T-cell (primary cell): Measurements from ENCODE around the gene ADARB2. TPM values are rescaled to one million over a fixed set of nuclear protein-coding genes. Genes with fewer than 3 reads are reported as not detected.

ENCODE experiments used
- ATAC-seq, 4 experiments: fragments of 200-7000 bp in 3 of 4; fragments of 150-1000 bp in 1 of 4; cut with Tn5 transposase; replicated peaks in 1 of 4; 1 replicate in 3 of 4; 2 replicates in 1 of 4; pipeline ENCODE4 v1.10.0; 2021; ENCODE audit warnings: moderate library complexity in 3 of 4, mild to moderate bottlenecking in 2 of 4, moderate number of reproducible peaks in 1 of 4
- CTCF ChIA-PET, 2 donors: fragments of 300-600 bp; sonication (Branson Sonifier 250); formaldehyde crosslinking; loops; one replicate each; lab custom pipeline; 2022; ENCODE audit warnings: antibody characterized with exemption in 2 of 2; lab: Charles Lee
- POLR2A ChIA-PET, 2 donors: fragments of 300-600 bp; sonication (Branson Sonifier 250); formaldehyde crosslinking; loops; one replicate each; lab custom pipeline; 2022; ENCODE audit warnings: antibody characterized with exemption in 2 of 2; lab: Charles Lee
- DNase-seq, 35 experiments: peaks; one replicate each; pipeline versions ENCODE4 v3.0.0 to v3.0.0-alpha.2; 2013 to 2023
- H3K27ac ChIP-seq: one replicate; pipeline ENCODE4 v1.5.1; 2013; ENCODE audit warnings: low read length
- H3K27me3 ChIP-seq, 2 experiments: replicated peaks in 1 of 2; 1 replicate in 1 of 2; 2 replicates in 1 of 2; pipeline versions ENCODE4 v1.6.1 to v1.7.0; 2013; ENCODE audit warnings: low read length in 1 of 2, mixed read lengths in 1 of 2; ENCODE audit not compliant: control insufficient read depth in 2 of 2, insufficient read depth in 2 of 2; ENCODE audit errors: extremely low read depth in 1 of 2
- H3K36me3 ChIP-seq, 2 donors: 1 replicate in 1 of 2; 2 replicates in 1 of 2; pipeline versions ENCODE4 v1.6.1 to v1.7.0; 2013; ENCODE audit warnings: low read length in 1 of 2; ENCODE audit not compliant: control insufficient read depth in 2 of 2, insufficient read depth in 1 of 2; ENCODE audit errors: extremely low read depth in 1 of 2
- H3K4me1 ChIP-seq, 2 experiments: 1 replicate in 1 of 2; 2 replicates in 1 of 2; pipeline versions ENCODE4 v1.6.1 to v1.7.0; 2013; ENCODE audit warnings: low read length in 2 of 2, mixed read lengths in 1 of 2; ENCODE audit not compliant: insufficient read depth in 2 of 2, control insufficient read depth in 1 of 2; ENCODE audit errors: extremely low read depth in 1 of 2
- H3K4me3 ChIP-seq, 2 donors: 1 replicate in 1 of 2; 2 replicates in 1 of 2; pipeline versions ENCODE4 v1.5.1 to v1.7.0; 2013; ENCODE audit warnings: mild to moderate bottlenecking in 2 of 2, low read length in 1 of 2, moderate library complexity in 1 of 2; ENCODE audit not compliant: control insufficient read depth in 1 of 2; ENCODE audit errors: extremely low read depth in 1 of 2
- H3K9me3 ChIP-seq: 2 replicates; pipeline ENCODE4 v1.7.0; 2013
- H3K27ac Mint-ChIP-seq, 2 donors: one replicate each; pipeline ENCODE4 v1.8.0; 2020 to 2021; ENCODE audit warnings: mild to moderate bottlenecking in 2 of 2, mixed read lengths in 2 of 2
- H3K27me3 Mint-ChIP-seq, 2 donors: one replicate each; pipeline ENCODE4 v1.8.0; 2021 to 2022; ENCODE audit warnings: mixed read lengths in 2 of 2
- H3K36me3 Mint-ChIP-seq: one replicate; pipeline ENCODE4 v1.8.0; 2021; ENCODE audit warnings: mixed read lengths
- H3K4me1 Mint-ChIP-seq, 3 donors: one replicate each; pipeline ENCODE4 v1.8.0; 2020 to 2022; ENCODE audit warnings: mixed read lengths in 3 of 3, mild to moderate bottlenecking in 1 of 3
- H3K4me3 Mint-ChIP-seq, 3 donors: one replicate each; pipeline ENCODE4 v1.8.0; 2020 to 2022; ENCODE audit warnings: mild to moderate bottlenecking in 3 of 3, mixed read lengths in 3 of 3, moderate library complexity in 3 of 3
- H3K9me3 Mint-ChIP-seq, 3 donors: one replicate each; pipeline ENCODE4 v1.8.0; 2020 to 2022; ENCODE audit warnings: mixed read lengths in 3 of 3
- WGBS: methylation state at CpG from one replicate; pipeline ENCODE4 v1.1.5; 2013; ENCODE audit warnings: missing lambda C conversion rate; ENCODE audit not compliant: insufficient coverage; 5-methylcytosine and 5-hydroxymethylcytosine counted together
- total RNA-seq, 35 experiments: library from RNA in 6 of 35; stranded (reverse) in 6 of 35; fragments of 120-200 nt in 1 of 35; gene quantifications; one replicate each; pipeline versions ENCODE4 v1.2.1 to v1.2.4 and lab custom pipeline; 2013 to 2026

ADARB2 gene
- total RNA-seq, 5 donors from 2014 or later (not counting 1 experiment from before 2014, with no cell fraction given) = 0.07 to 4.0 (median 0.41) TPM

DNA sequence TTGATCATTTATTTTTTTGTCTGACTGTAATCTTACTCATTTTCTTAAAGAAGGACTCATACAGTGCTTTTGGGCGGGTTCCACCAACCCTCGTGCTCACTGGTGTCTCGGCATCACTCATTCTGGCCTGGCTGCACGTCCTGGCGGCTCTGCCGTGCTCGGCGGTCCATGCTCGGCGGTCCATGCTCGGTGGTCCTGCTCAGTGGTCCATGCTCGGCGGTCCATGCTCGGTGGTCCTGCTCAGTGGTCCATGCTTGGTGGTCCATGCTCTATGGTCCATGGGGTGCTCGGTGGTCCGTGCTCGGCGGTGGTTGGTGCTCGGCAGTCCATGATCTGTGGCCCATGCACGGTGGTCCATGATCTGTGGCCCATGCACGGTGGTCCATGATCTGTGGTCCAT is 608.7 kb downstream of the ADARB2 start:
- WGBS = 96% methylated on average over 21 of the region's 21 CpGs
- Mint-ChIP-seq H3K9me3 (no peaks in the 10 kb centered on the region), H3K27me3 (no peaks in the 10 kb centered on the region)

DNA sequence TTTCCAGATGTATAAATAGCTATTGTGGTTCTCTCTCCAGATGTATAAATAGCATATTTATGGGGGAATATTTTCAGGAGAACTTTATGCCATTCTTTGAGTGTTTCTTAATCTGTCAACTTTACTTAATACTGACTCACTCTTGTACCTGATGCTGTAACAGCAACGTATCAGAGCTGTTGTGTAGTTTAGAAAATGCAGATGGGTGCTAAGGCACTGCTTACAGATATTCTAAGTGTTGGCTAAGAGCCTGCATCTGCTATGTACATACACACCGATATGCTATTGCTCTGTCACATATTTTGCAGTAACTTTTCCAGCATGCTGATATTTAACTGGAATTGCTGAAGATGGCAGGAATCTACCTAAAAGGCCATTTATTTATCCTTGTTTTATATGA is 609.2 kb downstream of the ADARB2 start:
- Histone ChIP-seq H3K4me3 (no peak overlapping the region), H3K4me1 (no peaks in the 10 kb centered on the region), H3K27me3 (no peaks in the 10 kb centered on the region), H3K9me3 (no peaks in the 10 kb centered on the region), H3K36me3 (peaks cover 27 to 68% of the 10 kb centered on the region in 2 donors), H3K27ac (no peak overlapping the region)
- ChIA-PET CTCF (interaction anchor here in 1 of 2 donors (0.6 kb wide), 1 partner anchor 1937 kb away, joined by 7 read pairs; no protein-coding TSS in a partner anchor), POLR2A (interaction anchor here in 1 of 2 donors (0.7 kb wide), 1 partner anchor 20 kb away, joined by 4 read pairs; no protein-coding TSS in a partner anchor)
- no CpG with 5 or more reads among the region's 2 CpGs for WGBS
- Mint-ChIP-seq H3K4me1 (peaks cover 20 to 27% (median 20%) of the 10 kb centered on the region in 3 donors), H3K27me3 (no peaks in the 10 kb centered on the region), H3K27ac (no peak overlapping the region), H3K36me3 (peaks cover 67% of the 10 kb centered on the region), H3K9me3 (no peaks in the 10 kb centered on the region), H3K4me3 (no peak overlapping the region)
- ATAC-seq (no peak), DNase-seq (no peak)

More for the DNA sequence above, 608.7 kb downstream of the ADARB2 start:
- no peaks in the 10 kb centered on the region for H3K27me3 ChIP-seq
- Mint-ChIP-seq H3K27ac (no peak overlapping the region), H3K36me3 (peaks cover 66% of the 10 kb centered on the region), H3K4me1 (peaks cover 18 to 26% (median 20%) of the 10 kb centered on the region in 3 donors), H3K4me3 (no peak overlapping the region)
- H3K9me3 ChIP-seq = no peaks in the 10 kb centered on the region
- peaks cover 25 to 68% of the 10 kb centered on the region in 2 donors for H3K36me3 ChIP-seq
- ChIA-PET POLR2A (no interaction called here), CTCF (no interaction called here)
- no peak overlapping the region for H3K27ac ChIP-seq
- DNase-seq = no peak
- H3K4me1 ChIP-seq = peaks cover 0 to 3% of the 10 kb centered on the region in 2 experiments
- H3K4me3 ChIP-seq = no peak overlapping the region
- ATAC-seq = no peak

DNA sequence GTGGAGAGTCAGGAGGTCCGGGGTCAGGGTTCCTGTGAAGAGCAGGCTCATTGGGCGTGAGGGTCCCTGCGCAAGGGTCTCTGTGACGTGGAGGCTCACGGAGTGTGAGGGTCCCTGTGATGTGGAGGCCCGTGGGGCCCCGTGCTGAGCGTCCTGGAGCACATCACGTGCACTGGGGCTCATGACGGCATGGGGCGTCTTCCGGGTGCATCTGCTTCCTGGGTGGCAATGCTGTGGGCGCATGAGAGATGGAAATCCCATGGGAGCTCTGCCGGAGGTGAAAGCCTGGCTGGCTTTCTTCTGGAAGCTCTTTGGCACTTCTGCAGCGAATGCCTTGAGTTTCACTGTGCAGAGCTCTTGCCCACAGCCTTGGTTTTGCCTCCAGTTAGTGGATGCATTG is 609.7 kb downstream of the ADARB2 start:
- DNase-seq (no peak), ATAC-seq (no peak)
- H3K4me1 ChIP-seq = no peaks in the 10 kb centered on the region
- H3K27me3 ChIP-seq = no peaks in the 10 kb centered on the region
- ChIA-PET POLR2A (interaction anchor here in 1 of 2 donors (0.7 kb wide), 1 partner anchor 20 kb away, joined by 4 read pairs; no protein-coding TSS in a partner anchor), CTCF (interaction anchor here in 1 of 2 donors (0.6 kb wide), 1 partner anchor 1937 kb away, joined by 7 read pairs; no protein-coding TSS in a partner anchor)
- Mint-ChIP-seq H3K4me1 (peaks cover 16 to 26% (median 19%) of the 10 kb centered on the region in 3 donors), H3K4me3 (no peak overlapping the region), H3K9me3 (no peaks in the 10 kb centered on the region), H3K27ac (no peak overlapping the region), H3K36me3 (peaks cover 70% of the 10 kb centered on the region), H3K27me3 (no peaks in the 10 kb centered on the region)
- H3K27ac ChIP-seq = no peak overlapping the region
- H3K4me3 ChIP-seq = no peak overlapping the region
- H3K36me3 ChIP-seq = peaks cover 27 to 72% of the 10 kb centered on the region in 2 donors
- no peaks in the 10 kb centered on the region for H3K9me3 ChIP-seq
- 98% methylated on average over 15 of the region's 15 CpGs for WGBS
